HCEC 1CT (cell line): Measurements from ENCODE around the gene MTARC1.

ENCODE experiments used
- DNase-seq: peaks from one replicate; pipeline ENCODE4 v3.0.0-alpha.2; 2017

The MTARC1 gene

DNA sequence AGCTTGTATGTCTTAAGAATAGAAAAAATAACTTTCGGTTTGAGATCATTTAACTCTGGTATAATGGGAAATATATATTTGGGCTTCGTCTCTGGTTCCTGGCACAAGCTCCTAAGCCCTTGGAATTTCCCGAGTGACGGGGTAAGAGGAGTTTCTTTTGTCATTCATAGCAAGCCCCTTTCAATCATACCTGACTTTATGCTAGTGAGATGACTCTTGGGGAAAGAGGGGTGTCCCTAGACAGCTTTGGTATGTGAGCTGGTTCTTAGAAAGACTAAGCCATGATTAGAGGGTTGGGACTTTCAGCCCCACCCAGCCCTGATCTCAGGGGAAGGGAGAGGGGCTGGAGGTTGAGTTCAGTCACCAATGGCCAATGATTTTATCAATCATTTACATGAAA is 13.9 kb upstream of the MTARC1 start:
- no peak for DNase-seq

DNA sequence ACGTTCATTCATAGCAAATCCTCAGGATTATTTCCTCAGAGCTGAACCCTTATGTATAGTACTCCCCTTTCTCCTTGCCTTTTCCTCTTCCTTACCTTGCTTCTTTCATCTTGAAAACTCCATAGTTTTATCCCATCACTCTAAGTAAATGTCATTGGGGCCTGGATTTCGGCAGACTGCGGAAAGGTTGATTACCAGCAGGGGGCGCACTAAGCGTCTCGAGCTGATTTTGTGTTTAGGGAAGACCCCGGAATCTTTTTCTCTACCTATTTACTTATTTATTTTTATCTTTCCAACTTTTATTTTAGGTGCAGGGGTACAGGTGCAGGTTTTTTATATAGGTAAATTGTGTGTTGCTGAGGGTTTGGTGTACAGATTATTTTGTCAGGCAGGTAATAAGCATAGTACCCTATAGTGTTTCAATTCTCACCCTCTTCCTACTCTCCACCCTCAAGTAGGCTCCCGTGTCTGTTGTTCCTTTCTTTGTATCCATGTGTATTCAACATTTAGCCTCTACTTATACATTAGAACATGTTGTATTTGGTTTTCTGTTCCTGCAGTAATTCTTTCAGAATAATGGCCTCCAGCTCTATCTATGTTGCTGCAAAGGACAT is 11.4 kb upstream of the MTARC1 start:
- peak; percentile 17 for DNase-seq

DNA sequence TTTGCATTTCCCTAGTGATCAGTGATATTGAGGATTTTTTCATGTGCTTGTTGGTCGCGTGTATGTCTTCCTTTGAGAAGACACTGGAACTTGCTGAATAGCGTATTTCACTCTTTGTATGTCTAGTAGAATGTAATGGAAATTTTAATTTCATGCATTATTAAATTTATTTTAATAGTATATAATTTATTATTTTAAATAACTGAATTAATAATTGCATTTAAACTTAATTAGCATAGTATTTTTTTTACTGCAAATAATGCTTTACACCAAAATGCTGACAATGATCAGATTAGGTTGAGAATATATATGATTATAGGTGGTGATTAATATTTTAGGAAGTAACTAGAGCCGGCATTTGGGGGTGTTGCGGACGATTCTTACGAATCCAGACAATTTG is 10.5 kb upstream of the MTARC1 start:
- no peak for DNase-seq

DNA sequence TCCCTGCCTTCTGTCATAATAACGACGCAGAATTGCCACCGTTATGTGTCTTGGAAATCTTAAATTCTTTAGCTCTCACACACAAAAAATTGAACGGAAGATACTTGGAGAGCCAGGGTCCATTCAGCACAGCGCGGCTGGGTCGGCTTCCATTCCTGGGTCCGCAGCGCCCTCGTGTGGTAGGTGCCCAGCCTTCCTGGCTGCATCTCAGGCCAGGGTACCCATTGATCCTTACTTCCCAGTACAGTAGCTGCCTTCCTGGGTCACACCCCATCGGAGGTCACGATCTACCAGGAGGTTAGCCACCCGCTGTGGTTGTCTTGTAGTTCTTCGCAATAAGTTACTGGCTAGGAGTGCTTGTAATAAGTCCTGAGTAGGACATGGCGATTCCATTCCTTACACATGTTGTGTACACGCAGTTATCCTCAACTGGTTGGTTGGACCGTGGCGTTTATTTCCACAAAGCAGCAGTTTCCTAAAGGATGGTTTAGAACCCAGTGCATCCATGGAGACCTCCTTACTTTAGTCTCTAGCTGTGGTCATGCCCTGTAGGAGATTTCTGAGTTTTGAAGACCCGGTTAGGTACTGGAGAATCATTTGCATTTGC is 9.9 kb upstream of the MTARC1 start:
- DNase-seq = peak; percentile 54

DNA sequence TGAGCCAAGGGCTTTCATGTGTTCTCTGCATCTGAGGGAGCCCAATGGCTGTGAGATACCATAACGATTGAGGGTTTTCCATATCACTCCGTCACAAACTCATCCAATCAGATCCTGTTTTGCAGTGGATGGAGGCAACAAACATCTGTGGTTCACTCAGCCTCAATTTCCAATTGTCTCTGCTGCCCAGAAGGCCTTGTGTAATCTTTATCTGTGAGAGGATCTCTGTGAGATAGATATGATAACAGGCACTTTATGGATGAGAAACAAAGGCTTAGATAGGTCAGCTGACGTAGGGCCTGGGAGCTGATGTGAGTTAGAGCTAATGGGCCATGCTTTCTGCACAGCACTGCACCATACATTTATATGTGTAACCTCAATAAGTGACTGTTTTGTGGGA is 3.3 kb upstream of the MTARC1 start:
- no peak for DNase-seq

DNA sequence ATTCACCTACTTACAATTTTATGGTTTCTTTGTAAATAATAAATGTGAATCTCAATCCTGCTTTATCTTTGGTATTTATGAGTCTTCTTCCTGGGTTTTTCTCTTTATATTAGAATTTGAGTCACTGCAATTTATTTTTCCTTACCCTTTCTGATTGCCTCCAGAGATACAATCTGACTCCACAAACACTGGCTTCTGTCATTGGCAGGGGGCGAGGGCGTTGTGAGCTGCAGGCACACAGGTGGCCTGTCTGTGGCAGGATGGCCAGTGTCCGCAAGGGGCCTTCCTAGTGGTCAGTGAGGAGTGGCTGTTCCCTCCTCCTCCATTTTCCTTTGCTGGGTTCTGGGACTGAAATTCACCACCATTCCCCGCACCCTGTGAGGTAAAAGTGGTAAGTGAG is 2.0 kb upstream of the MTARC1 start:
- DNase-seq = no peak

DNA sequence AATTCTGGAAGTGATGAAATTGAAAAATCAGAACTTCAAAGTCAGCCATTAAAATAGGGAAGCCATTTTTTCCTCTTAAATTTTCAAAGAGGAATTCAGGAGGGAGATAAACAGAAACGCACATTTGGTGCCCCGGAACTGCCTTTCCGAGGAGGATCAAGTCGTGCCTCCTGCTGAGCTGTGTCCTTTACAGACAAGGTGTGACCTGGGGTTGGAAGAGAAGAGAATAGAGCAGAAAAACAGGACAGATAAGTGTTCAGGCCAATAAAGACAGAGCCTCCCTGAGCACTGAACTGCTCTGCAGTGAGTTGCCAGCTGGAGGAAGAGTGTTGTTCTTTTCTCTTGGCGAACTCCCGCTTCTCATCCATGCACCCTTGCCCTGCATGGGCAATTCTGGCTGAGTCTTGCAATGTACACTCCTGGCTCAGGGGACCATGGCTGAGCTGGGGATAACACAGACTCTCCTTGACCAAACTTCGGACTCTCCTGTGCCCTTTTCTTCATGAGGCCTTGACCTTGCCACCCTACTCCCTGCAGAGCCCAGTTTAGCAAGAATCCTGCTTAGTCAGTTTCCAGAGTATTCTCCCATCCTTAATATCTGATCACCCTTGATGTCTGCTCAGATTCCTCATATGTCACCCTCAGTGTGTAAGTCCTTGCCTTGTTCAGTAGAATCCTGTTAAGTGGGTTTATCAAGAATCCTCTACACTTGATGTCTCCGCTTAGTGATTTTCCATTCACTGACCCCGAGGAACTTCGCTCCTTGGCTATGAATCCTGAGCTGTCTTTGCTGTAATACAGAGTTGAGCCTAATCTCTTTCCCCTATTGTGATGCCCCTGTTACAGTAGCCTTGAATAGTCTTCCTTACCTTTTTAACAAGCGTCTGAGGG is 1.3 kb upstream of the MTARC1 start:
- DNase-seq = no peak

DNA sequence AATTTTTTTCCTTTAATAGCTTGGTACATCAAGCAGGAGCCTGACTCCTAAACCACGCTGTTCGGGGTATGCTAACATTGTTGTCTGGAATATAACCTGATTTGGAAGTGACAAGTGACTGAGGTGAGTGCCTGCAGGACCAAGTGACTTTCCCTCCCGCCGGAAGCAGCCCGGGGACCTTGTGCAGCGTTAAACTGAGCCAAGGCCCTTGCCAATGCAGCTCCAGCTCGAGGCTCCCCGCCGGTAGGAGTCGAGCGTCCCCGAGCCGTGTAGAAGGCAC is 716 bp upstream of the MTARC1 start:
- no peak for DNase-seq

DNA sequence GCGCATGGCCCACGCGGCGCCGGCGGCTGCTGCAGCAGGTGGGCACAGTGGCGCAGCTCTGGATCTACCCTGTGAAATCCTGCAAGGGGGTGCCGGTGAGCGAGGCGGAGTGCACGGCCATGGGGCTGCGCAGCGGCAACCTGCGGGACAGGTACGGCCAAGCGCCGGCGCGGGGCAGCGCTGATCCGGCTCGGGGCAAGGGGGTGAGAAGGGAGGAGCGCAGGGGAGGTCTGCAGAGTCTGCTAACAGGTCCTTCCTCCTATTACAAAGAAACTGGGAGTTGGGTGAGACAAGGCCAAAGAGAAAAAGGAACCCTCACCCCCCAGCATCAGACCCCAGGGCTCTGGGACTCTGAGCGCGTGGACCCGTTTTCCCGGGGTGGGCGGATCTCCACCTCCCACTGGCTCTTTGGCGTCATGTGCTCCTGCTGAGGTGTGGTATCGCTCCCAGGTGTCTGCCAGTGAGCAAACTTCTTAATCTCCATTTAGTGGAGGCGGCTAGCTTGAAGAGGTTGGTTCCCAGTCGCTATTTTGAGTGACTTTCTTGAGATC is 431 bp downstream of the MTARC1 start:
- no peak for DNase-seq

DNA sequence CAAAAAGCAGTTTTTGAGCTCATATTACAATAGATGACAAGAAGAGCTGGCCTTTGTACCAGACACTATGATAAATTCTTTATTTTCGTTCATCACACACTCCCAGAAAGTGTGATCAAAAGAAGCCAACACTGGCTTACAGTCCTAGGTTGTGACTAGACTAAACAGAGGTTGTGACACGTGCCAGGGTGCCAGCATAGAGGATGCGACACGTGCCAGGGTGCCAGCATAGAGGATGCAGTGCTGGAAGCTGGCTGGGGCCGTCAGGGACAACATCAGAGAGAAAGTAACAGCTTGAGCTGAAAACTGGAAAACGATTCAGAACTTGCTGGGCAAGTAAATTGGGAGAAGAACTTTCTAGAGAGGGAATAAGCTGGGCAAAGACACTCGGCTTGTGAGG is 2.2 kb downstream of the MTARC1 start:
- no peak for DNase-seq

DNA sequence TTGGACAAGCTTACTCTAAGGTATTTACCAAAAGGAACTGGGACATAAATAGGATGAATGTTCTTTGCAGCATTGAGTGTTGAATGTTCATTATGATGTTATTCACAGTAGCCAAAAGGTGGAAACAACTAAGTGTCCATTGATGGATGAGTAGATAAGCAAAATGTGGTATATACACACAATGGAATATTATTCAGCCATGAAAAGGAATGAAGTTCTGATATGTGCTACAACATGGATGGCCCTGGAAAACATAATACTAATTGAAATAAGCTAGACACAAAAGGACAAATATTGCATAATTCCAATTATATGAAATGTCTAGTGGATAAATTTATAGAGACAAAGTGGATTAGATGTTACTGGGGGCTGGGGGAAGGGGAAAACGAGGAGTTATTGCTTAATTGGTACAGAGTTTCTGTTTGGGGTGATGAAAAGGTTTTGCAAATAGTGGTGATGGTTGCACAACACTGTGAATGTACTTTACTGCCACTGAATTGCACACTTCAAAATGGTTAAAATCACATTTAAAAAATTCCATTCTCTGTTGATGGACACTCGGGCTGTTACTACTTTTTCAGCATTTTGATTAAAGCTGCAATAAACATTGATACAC is 2.9 kb downstream of the MTARC1 start:
- no peak for DNase-seq

DNA sequence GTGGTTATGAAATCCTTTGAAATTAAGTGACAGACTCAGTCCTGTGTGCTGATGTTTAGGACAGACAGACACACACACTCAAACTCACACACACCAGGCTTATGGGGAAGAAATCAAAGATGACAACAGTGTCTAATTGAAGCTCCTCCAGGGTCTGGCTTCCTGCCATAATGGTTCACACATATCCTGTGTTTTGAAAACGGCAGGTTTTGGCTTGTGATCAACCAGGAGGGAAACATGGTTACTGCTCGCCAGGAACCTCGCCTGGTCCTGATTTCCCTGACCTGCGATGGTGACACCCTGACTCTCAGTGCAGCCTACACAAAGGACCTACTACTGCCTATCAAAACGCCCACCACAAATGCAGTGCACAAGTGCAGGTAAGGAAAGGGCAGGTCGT is 4.6 kb downstream of the MTARC1 start:
- DNase-seq = no peak

DNA sequence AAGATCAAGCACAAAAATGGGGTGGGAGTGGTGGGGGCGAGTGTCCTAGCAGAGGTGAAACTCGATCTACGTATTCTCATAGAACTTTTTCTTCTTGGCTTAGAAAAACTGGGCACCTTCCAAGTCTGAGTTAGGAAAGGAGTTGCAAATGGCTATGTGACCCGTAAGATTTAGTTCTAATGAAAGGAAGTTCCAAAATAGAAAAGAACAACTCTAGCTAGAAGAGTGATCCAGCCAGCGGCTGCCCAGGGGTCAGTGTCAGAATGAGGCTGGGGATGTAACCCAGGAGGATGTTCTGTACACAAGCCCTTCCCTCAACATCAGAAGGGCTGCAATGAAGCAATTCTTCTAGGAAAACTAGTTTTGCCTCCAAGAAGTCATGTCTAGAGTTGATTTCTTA is 5.2 kb downstream of the MTARC1 start:
- no peak for DNase-seq

DNA sequence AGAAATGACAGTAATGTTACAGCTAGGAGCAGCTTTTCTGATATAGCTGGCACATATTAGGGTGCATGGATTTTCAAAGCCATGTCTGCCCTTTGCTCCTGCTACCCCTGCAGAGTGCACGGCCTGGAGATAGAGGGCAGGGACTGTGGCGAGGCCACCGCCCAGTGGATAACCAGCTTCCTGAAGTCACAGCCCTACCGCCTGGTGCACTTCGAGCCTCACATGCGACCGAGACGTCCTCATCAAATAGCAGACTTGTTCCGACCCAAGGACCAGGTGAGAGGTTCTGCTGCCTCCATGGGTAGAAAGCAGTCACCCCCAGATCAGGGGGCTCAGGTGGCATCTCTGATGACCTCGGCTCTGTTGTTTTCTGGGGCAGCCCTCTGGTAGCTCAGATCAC is 9.8 kb downstream of the MTARC1 start:
- DNase-seq = no peak

DNA sequence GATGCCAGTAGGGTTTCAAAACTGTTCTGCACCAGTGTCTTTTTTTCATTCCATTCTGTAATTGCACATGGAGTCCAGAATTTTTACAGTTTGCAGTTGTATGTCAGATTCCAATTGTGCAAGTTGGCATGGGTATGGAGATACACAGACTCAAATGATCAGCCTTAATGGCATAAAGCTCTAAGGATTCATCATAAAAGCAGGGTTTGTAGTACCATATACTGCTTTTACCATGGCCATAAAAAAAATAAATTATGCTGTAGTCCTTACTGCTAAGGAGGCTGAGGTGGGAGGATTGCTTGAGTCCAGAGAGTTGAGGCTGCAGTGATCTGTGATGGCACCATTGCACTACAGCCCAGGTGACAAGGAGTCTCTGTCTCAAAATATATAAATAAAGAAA is 10.3 kb downstream of the MTARC1 start:
- DNase-seq = no peak

DNA sequence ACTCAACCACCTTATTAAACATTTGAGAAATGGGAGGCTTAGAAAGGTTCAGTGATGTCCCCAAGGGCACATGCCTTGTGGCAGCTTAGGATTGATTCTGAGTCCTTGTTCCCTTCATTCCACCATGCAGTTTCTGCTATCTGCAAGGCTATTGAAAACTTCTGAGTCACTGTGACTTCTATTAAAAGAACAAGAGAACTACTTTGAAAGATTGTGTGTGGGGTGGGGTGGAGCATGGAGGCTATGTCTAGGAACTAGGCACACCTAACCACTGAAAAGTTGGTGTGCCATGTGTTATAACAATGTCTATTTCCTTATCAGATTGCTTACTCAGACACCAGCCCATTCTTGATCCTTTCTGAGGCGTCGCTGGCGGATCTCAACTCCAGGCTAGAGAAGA is 10.8 kb downstream of the MTARC1 start:
- no peak for DNase-seq

DNA sequence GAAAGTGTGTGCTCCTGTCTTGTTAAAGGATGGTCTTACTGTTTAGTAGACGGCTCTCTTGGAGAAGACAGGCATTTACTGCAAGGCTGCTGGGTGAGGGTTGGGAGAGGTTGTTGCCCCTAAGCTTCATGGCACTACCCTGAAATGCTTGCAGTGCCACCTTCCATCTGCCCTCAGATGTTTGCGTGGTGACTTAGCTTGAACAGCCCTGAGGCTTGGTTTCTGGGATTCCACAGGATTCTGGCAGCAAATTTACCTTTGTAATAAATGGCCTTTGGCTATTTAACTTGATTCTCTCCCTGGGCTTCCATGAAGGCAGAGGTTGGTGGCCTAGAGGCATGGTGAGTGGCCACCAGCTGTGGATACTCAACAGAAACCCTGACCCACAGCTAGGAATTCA is 11.6 kb downstream of the MTARC1 start:
- DNase-seq = no peak

DNA sequence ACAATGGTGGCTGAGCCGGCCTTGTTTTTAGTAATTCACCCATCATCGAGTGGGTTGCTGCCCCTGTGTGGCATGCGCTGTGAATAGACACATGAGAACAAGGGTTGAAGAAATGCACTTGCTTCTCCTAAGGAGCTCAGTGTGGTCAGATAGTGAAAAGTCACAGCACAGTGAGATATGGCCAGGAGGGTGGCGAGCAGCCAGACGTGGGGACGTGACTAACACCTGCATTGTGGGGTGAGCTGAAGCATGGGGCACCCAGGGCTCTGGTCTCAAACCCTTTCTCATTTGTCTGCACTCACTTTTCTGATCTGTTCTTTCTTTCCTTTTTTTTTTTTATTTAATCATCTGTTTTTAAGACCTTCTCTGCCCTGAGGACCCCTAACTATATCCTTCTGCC is 13.5 kb downstream of the MTARC1 start:
- no peak for DNase-seq

DNA sequence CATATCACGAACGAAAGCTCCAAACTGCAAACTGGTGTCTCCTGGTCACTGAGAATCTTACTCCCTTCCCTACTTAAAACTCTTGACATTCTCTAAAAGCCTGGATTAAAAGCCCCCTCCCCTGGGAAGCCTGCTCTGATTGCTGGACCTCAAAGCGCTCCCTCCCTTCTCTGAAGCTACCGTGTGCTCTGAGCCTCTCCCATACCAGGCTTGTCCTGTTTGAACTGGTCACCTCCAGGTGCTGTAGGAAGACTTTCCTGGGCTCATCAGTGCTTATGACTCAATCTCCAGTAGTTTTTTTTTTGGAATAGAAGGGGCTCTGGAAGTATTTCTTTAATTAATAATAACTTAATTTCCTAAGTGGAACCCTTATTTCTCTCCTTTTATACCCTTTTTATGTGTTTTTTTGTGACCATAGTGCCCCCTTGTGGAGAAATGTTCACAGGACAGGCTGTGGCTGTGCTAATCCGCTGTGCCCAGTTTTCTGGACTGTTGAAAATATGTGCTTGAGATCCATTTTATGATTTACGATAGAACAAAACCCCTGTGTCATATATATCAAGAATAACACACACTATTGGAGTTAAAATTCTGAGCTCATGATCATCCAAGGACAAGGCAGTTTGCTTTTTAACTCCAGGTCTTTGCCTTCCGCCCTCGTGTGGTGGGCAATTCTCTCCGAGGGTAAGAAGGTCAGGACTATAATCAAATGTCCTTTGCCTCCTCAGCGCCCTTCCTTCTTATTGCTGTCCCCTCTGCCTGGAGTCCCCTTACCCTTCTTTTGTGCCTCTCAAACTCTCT is 16.9 kb downstream of the MTARC1 start:
- DNase-seq = peak; percentile 34

DNA sequence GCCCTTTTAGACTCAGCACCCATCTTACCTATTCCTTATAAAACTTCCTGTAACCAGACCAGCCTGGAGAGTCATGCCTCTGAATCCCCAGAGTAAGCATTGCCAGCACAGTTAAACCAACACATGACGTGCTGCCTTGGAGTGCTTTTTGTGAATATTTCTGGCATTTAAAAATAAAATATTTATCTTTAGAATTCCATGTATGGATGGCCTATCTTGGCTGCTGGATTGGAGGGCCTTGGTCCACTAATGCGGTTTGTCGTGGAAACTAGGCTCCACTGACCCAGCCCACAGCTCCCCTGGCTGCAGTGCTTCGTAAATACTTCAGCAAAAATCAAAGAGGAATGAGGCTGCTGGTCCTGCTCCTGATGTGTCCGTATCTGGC is 17.5 kb downstream of the MTARC1 start:
- no peak for DNase-seq

DNA sequence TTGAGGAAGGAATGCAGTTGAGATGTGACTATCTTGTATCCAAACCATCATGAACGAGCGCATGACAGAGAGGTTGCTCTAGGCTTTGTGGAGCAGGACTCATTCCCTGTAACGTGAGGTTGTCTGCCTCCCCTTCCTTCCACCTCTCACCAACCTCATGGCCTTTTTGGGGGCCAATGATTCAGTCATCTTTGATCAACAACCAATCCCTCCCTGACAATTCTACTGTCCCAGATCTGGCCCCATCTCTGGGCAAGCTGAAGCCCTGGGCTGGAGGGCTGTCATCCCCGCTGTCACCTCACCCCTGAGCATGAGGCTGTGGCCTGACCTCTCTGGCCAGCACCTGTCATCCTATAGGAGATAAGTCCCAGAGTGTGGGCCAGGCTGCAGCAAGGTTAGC is 19.7 kb downstream of the MTARC1 start:
- DNase-seq = no peak

DNA sequence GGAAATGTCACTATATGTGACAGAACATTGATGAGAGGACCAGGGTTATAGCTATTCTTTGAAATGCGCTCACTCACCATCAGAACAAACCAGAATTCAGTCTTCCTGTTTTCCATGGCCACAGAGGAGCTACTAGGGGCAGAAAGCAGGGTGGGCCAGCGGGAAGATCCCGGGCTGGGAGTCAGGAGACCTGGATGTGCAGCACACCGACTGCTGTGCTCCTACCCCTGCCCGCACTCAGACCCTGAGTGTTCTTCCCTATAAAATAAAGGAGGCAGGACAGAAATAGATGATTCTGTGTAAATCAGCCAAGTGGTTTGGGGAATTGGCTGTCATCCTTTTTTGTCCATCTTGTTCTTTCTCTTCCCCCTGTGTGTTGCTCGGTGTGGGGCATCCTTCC is 21.0 kb downstream of the MTARC1 start:
- DNase-seq = no peak
